ENCODE measurements around the gene SEMA5A.

The SEMA5A gene

GRCh38 chr5:9089893-9090292, 456.0 kb downstream of the SEMA5A start:
- peaks cover 4% of the 10 kb centered on the region for H3K4me1 ChIP-seq (ENCODE audit: insufficient read depth, low read length)
- H2AFZ ChIP-seq (ENCODE audit: low read depth, low read length) = no peak overlapping the region
- H3K9me3 ChIP-seq (ENCODE audit: low read length) = peaks cover 3% of the 10 kb centered on the region
- no peaks in the 10 kb centered on the region for H3K36me3 ChIP-seq (ENCODE audit: insufficient read depth, low read length)
- H3K4me3 ChIP-seq (ENCODE audit: low read length) = no peak overlapping the region
- H3K27me3 ChIP-seq (ENCODE audit: insufficient read depth, low read length) = no peaks in the 10 kb centered on the region

- Histone ChIP-seq H3K4me1 (ENCODE audit: insufficient read depth, low read length) (no peaks in the 10 kb centered on the region), H3K27me3 (ENCODE audit: insufficient read depth, low read length) (no peaks in the 10 kb centered on the region), H3K9me3 (ENCODE audit: low read length) (peaks cover 3% of the 10 kb centered on the region), H2AFZ (ENCODE audit: low read depth, low read length) (no peak overlapping the region), H3K36me3 (ENCODE audit: insufficient read depth, low read length) (no peaks in the 10 kb centered on the region), H3K4me3 (ENCODE audit: low read length) (no peak overlapping the region)
These were observed 462.9 kb downstream of the SEMA5A start for GRCh38 chr5:9082996-9083395.

DNA sequence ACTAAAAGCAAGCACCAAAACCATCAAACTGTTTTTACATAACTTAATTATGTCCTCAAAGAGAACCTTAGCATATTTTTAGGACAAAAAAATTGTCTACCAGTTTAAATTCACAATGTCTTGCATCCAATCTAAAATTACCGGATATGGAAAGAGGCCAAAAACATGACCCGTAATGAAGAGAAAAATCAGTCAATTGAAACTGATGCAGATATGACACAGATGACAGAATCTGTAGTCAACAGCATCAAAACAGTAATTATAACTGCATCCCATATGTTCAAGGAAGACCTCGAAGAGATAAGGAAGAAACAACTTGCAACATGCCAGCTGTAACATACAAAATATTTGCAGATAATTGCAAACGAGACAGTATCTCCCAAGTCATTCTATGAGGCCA, 473.2 kb downstream of the SEMA5A start:
- H3K4me1 ChIP-seq (ENCODE audit: insufficient read depth, low read length) = no peaks in the 10 kb centered on the region
- no peaks in the 10 kb centered on the region for H3K27me3 ChIP-seq (ENCODE audit: insufficient read depth, low read length)
- H3K36me3 ChIP-seq (ENCODE audit: insufficient read depth, low read length) = no peaks in the 10 kb centered on the region
- no peaks in the 10 kb centered on the region for H3K9me3 ChIP-seq (ENCODE audit: low read length)
- no peak overlapping the region for H2AFZ ChIP-seq (ENCODE audit: low read depth, low read length)
- H3K4me3 ChIP-seq (ENCODE audit: low read length) = no peak overlapping the region

- H2AFZ ChIP-seq (ENCODE audit: low read depth, low read length) = no peak overlapping the region
- no peaks in the 10 kb centered on the region for H3K36me3 ChIP-seq (ENCODE audit: insufficient read depth, low read length)
- H3K4me3 ChIP-seq (ENCODE audit: low read length) = no peak overlapping the region
- H3K9me3 ChIP-seq (ENCODE audit: low read length) = no peaks in the 10 kb centered on the region
- H3K27me3 ChIP-seq (ENCODE audit: insufficient read depth, low read length) = no peaks in the 10 kb centered on the region
- H3K4me1 ChIP-seq (ENCODE audit: insufficient read depth, low read length) = no peaks in the 10 kb centered on the region
These were observed 474.4 kb downstream of the SEMA5A start for GRCh38 chr5:9071524-9071923.

- Histone ChIP-seq H3K4me3 (ENCODE audit: low read length) (no peak overlapping the region), H3K27me3 (ENCODE audit: insufficient read depth, low read length) (no peaks in the 10 kb centered on the region), H3K36me3 (ENCODE audit: insufficient read depth, low read length) (no peaks in the 10 kb centered on the region), H3K4me1 (ENCODE audit: insufficient read depth, low read length) (no peaks in the 10 kb centered on the region), H3K9me3 (ENCODE audit: low read length) (no peaks in the 10 kb centered on the region), H2AFZ (ENCODE audit: low read depth, low read length) (no peak overlapping the region)
These were observed 474.8 kb downstream of the SEMA5A start for GRCh38 chr5:9071074-9071473.

- Histone ChIP-seq H3K27me3 (ENCODE audit: insufficient read depth, low read length) (no peaks in the 10 kb centered on the region), H3K9me3 (ENCODE audit: low read length) (no peaks in the 10 kb centered on the region)
These were observed 476.2 kb downstream of the SEMA5A start for GRCh38 chr5:9069650-9070049.

GRCh38 chr5:9067154-9067553, 478.7 kb downstream of the SEMA5A start:
- Histone ChIP-seq H3K27me3 (ENCODE audit: insufficient read depth, low read length) (no peaks in the 10 kb centered on the region), H3K4me3 (ENCODE audit: low read length) (no peak overlapping the region), H3K4me1 (ENCODE audit: insufficient read depth, low read length) (no peaks in the 10 kb centered on the region), H2AFZ (ENCODE audit: low read depth, low read length) (no peak overlapping the region), H3K9me3 (ENCODE audit: low read length) (no peaks in the 10 kb centered on the region), H3K36me3 (ENCODE audit: insufficient read depth, low read length) (no peaks in the 10 kb centered on the region)

More at GRCh38 chr5:9069650-9070049, 476.2 kb downstream of the SEMA5A start:
- H3K4me1 ChIP-seq (ENCODE audit: insufficient read depth, low read length) = no peaks in the 10 kb centered on the region
- no peak overlapping the region for H2AFZ ChIP-seq (ENCODE audit: low read depth, low read length)
- no peak overlapping the region for H3K4me3 ChIP-seq (ENCODE audit: low read length)
- no peaks in the 10 kb centered on the region for H3K36me3 ChIP-seq (ENCODE audit: insufficient read depth, low read length)

DNA sequence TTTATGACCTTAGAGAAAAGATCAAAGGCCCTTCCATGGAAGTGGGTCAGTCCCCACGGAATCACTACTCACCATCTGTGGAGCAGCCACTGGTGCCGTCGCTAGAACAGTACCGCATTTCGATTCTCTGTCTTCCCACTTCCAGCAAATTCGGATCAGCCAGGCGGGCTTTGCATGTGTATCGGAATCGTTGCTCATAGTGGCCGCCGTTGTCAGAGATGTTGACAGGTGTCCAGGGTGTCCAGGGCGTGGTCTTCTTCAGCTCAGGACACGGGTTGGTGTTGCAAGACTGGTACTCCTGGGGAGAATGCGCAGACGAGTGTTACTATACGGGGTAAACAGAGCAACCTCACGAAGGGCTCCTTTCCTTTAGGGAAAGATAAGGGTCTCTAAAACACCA, 479.5 kb downstream of the SEMA5A start:
- Histone ChIP-seq H3K4me3 (ENCODE audit: low read length) (no peak overlapping the region), H3K36me3 (ENCODE audit: insufficient read depth, low read length) (no peaks in the 10 kb centered on the region), H2AFZ (ENCODE audit: low read depth, low read length) (no peak overlapping the region), H3K9me3 (ENCODE audit: low read length) (no peaks in the 10 kb centered on the region), H3K4me1 (ENCODE audit: insufficient read depth, low read length) (no peaks in the 10 kb centered on the region), H3K27me3 (ENCODE audit: insufficient read depth, low read length) (no peaks in the 10 kb centered on the region)

DNA sequence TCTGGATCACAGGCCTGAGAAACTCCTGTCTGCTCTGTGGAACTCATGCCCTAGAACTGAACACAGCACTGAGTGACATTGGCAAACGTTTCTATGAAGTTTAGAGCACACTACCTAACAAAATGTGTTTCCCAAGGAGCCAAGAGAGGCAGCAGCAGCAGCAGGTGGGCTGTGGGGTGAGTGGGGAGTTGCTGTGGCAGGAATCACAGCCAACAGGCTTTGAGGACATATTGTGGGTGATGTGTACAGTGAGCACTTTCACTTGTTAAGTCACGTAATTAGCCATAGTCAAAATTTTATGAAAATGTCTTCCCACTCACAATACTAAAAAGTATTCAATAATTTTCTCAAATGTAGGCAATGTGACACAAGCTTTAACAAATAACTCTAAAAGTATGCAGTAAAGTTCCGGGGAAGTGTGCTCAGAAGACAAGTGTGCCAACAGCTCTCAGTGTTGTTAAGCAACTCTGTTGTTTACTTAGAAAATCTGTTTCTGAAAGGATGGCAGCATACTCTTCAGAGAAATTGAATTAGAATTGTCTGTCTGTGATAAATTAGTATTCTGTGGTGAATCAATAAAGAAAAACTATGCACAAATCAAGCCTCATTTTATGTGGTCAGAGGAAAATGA, 482.1 kb downstream of the SEMA5A start:
- Histone ChIP-seq H3K9me3 (ENCODE audit: low read length) (no peaks in the 10 kb centered on the region), H3K4me1 (ENCODE audit: insufficient read depth, low read length) (no peaks in the 10 kb centered on the region), H3K4me3 (ENCODE audit: low read length) (no peak overlapping the region), H3K36me3 (ENCODE audit: insufficient read depth, low read length) (no peaks in the 10 kb centered on the region), H2AFZ (ENCODE audit: low read depth, low read length) (no peak overlapping the region), H3K27me3 (ENCODE audit: insufficient read depth, low read length) (no peaks in the 10 kb centered on the region)

DNA sequence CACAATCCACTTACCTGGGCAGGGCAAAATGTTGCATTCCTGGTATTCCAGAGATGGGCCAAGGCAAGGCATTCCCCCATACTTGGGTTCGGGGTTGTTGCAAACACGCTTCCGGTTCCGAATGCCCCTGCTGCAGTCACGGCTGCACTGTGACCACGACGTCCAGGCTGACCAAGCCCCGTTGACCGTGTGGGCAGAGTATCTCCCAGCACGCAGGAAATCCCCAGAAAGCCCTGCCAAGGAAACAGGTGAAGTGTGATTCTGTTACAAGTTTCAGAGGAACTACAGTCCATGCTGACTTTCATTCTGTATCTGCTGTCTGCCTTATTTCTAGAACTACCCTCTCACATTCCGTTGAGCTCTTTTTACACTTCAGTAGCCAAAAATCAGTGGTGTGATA, 483.0 kb downstream of the SEMA5A start:
- Histone ChIP-seq H3K4me3 (ENCODE audit: low read length) (no peak overlapping the region), H3K9me3 (ENCODE audit: low read length) (no peaks in the 10 kb centered on the region), H3K4me1 (ENCODE audit: insufficient read depth, low read length) (peaks cover under 1% of the 10 kb centered on the region), H2AFZ (ENCODE audit: low read depth, low read length) (no peak overlapping the region), H3K27me3 (ENCODE audit: insufficient read depth, low read length) (no peaks in the 10 kb centered on the region), H3K36me3 (ENCODE audit: insufficient read depth, low read length) (no peaks in the 10 kb centered on the region)

- Histone ChIP-seq H2AFZ (ENCODE audit: low read depth, low read length) (no peak overlapping the region), H3K9me3 (ENCODE audit: low read length) (no peaks in the 10 kb centered on the region), H3K4me3 (ENCODE audit: low read length) (no peak overlapping the region), H3K4me1 (ENCODE audit: insufficient read depth, low read length) (peaks cover 7% of the 10 kb centered on the region), H3K36me3 (ENCODE audit: insufficient read depth, low read length) (no peaks in the 10 kb centered on the region), H3K27me3 (ENCODE audit: insufficient read depth, low read length) (no peaks in the 10 kb centered on the region)
These were observed 485.8 kb downstream of the SEMA5A start for GRCh38 chr5:9059920-9060691.

DNA sequence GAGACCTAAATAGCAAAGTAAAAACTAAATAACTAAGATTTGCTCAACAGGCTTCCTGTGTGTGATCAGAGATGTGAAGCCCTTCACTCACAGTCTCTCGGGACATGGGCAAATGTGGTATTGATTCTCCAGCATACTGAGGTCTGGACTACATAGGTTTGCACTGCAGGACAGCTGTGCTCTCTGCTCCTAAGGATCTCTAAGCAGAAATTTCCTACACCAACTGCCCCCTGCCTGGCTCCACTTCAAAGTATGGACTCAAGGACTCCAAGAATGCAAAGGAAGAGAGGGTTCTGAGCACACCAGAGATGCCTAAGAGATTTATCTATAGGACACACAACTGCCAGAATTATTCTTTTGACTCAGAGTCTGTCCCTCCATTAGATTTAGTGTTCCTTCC, 487.2 kb downstream of the SEMA5A start:
- no peak overlapping the region for H3K4me3 ChIP-seq (ENCODE audit: low read length)
- no peaks in the 10 kb centered on the region for H3K36me3 ChIP-seq (ENCODE audit: insufficient read depth, low read length)
- no peak overlapping the region for H2AFZ ChIP-seq (ENCODE audit: low read depth, low read length)
- H3K27me3 ChIP-seq (ENCODE audit: insufficient read depth, low read length) = no peaks in the 10 kb centered on the region
- H3K4me1 ChIP-seq (ENCODE audit: insufficient read depth, low read length) = peaks cover 7% of the 10 kb centered on the region
- no peaks in the 10 kb centered on the region for H3K9me3 ChIP-seq (ENCODE audit: low read length)

- Histone ChIP-seq H3K9me3 (ENCODE audit: low read length) (no peaks in the 10 kb centered on the region), H3K4me1 (ENCODE audit: insufficient read depth, low read length) (peaks cover 7% of the 10 kb centered on the region), H2AFZ (ENCODE audit: low read depth, low read length) (no peak overlapping the region), H3K36me3 (ENCODE audit: insufficient read depth, low read length) (no peaks in the 10 kb centered on the region), H3K27me3 (ENCODE audit: insufficient read depth, low read length) (no peaks in the 10 kb centered on the region), H3K4me3 (ENCODE audit: low read length) (no peak overlapping the region)
These were observed 487.7 kb downstream of the SEMA5A start for GRCh38 chr5:9058161-9058560.
